HEK293T (cell line): ENCODE data around the gene CYP2B6.

Source experiments
- ARNT ChIP-seq: fragments of 450-650 bp; IDR thresholded peaks from 2 replicates; pipeline ENCODE4 v1.6.1; 2017; ENCODE audit warnings: mild to moderate bottlenecking
- BHLHE40 ChIP-seq: fragments of 450-650 bp; IDR thresholded peaks from 2 replicates; pipeline ENCODE4 v1.6.1; 2016; ENCODE audit warnings: mild to moderate bottlenecking, moderate library complexity, borderline replicate concordance
- CTBP1 ChIP-seq: fragments of 450-650 bp; IDR thresholded peaks from 2 replicates; pipeline ENCODE4 v1.6.1; 2016; ENCODE audit warnings: borderline replicate concordance
- ELF4 ChIP-seq: fragments of 450-650 bp; IDR thresholded peaks from 2 replicates; pipeline ENCODE4 v1.6.1; 2017; ENCODE audit warnings: antibody characterized with exemption
- FOXK2 ChIP-seq: fragments of 450-650 bp; IDR thresholded peaks from 2 replicates; pipeline ENCODE4 v1.6.1; 2016; ENCODE audit warnings: mild to moderate bottlenecking
- FOXM1 ChIP-seq: fragments of 450-650 bp; IDR thresholded peaks from 2 replicates; pipeline ENCODE4 v1.6.1; 2017; ENCODE audit warnings: mild to moderate bottlenecking, borderline replicate concordance
- L3MBTL2 ChIP-seq: fragments of 450-650 bp; conservative IDR thresholded peaks from 2 replicates; pipeline ENCODE4 v1.6.1; 2016; ENCODE audit warnings: mild to moderate bottlenecking
- NFRKB ChIP-seq: fragments of 450-650 bp; IDR thresholded peaks from 2 replicates; pipeline ENCODE4 v1.6.1; 2016; ENCODE audit warnings: mild to moderate bottlenecking, moderate library complexity
- PKNOX1 ChIP-seq: fragments of 450-650 bp; IDR thresholded peaks from 2 replicates; pipeline ENCODE4 v1.6.1; 2016
- SP1 ChIP-seq: fragments of 450-650 bp; IDR thresholded peaks from 2 replicates; pipeline ENCODE4 v1.6.1; 2017
- SUZ12 ChIP-seq: fragments of 450-650 bp; IDR thresholded peaks from 2 replicates; pipeline ENCODE4 v1.6.1; 2016; ENCODE audit warnings: mild to moderate bottlenecking
- ZNF384 ChIP-seq: fragments of 450-650 bp; IDR thresholded peaks from 2 replicates; pipeline ENCODE4 v1.6.1; 2016

- TF ChIP-seq SP1 (no peak), PKNOX1 (no peak), NFRKB (no peak), SUZ12 (no peak), BHLHE40 (no peak), ARNT (no peak), FOXM1 (no peak), ELF4 (no peak), ZNF384 (no peak), CTBP1 (no peak), FOXK2 (no peak), L3MBTL2 (no peak)
Measured at GRCh38 chr19:40947573-40947972, 43.5 kb upstream of the CYP2B6 start.
